Adipocyte (in vitro differentiated cells): ENCODE data around the gene GNAS.

ENCODE experiments used
- DNase-seq: peaks from one replicate; pipeline ENCODE4 v3.0.0-alpha.2; 2015; ENCODE audit warnings: low read depth
- H3K27me3 ChIP-seq: replicated peaks from 2 replicates; pipeline ENCODE4 v1.7.0; 2013; ENCODE audit warnings: mild to moderate bottlenecking, low read length, moderate library complexity; ENCODE audit not compliant: control insufficient read depth, insufficient read depth
- H3K36me3 ChIP-seq: 2 replicates; pipeline ENCODE4 v1.7.0; 2013; ENCODE audit warnings: low read length, mild to moderate bottlenecking, moderate library complexity; ENCODE audit not compliant: control insufficient read depth, insufficient read depth, severe bottlenecking
- H3K4me1 ChIP-seq: 2 replicates; pipeline ENCODE4 v1.7.0; 2013; ENCODE audit warnings: mild to moderate bottlenecking, low read length, moderate library complexity; ENCODE audit not compliant: control insufficient read depth, insufficient read depth
- H3K4me3 ChIP-seq: 2 replicates; pipeline ENCODE4 v1.7.0; 2013; ENCODE audit warnings: mild to moderate bottlenecking, low read length, moderate library complexity
- H3K9ac ChIP-seq: 2 replicates; pipeline ENCODE4 v1.7.0; 2013; ENCODE audit warnings: mild to moderate bottlenecking, low read length, moderate library complexity
- H3K9me3 ChIP-seq: 2 replicates; pipeline ENCODE4 v1.7.0; 2013; ENCODE audit warnings: mild to moderate bottlenecking, low read length, moderate library complexity; ENCODE audit not compliant: control insufficient read depth

The GNAS gene

GRCh38 chr20:58886546-58886945 is 34.0 kb downstream of the GNAS start:
- Histone ChIP-seq H3K4me3 (no peak overlapping the region), H3K4me1 (peaks cover 3% of the 10 kb centered on the region)

GRCh38 chr20:58888103-58888502 is 35.6 kb downstream of the GNAS start:
- peak overlapping the region; percentile 87 for H3K4me3 ChIP-seq
- peaks cover 3% of the 10 kb centered on the region for H3K4me1 ChIP-seq
- H3K36me3 ChIP-seq: no peaks in the 10 kb centered on the region
- no peak for DNase-seq
- peaks cover 10% of the 10 kb centered on the region for H3K9me3 ChIP-seq
- no peaks in the 10 kb centered on the region for H3K27me3 ChIP-seq
- H3K9ac ChIP-seq: peak overlapping the region; percentile 85

More at GRCh38 chr20:58886546-58886945, 34.0 kb downstream of the GNAS start:
- Histone ChIP-seq H3K9ac (no peak overlapping the region), H3K36me3 (no peaks in the 10 kb centered on the region), H3K9me3 (peaks cover 10% of the 10 kb centered on the region), H3K27me3 (no peaks in the 10 kb centered on the region)
- no peak for DNase-seq

DNA sequence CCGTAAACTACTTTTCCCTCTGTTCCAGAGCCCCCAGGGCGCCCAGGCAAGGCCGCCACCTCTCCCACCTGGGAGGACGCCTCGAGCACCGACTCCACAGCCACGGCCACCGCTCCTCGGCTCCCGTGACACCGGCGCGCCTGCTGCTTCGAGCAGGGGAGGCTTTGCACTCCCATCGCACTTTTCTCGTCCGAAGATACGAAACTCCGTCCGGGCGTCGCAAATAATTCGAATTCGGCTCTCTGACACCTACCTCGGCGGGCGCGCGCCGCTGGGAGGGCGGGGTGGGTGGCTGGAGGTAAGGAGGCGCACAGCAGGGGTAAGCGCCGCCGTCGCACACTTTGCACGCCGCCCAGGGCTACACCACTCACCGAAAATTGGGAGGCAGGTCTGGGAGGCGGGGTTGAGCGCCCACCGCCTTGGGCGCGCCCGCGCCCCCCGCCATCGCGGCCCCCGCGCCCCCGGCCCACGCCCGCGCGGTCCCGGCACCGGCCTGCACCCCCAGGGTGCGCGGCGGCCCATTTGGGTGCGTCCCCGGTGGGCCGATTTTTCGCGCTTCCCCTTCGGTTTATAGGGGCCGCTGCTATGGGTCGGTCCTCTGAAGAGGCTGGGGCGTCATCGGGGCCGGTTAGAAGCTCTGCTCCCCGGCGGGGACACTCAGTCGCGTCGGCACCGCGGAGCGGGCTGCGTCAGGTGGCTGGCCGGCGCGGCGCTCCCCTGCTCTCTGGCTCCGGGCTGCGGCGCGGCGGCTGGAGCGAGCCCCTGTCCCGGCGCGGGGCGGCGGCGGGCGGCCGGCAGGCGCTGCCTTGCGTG is 36.2 kb downstream of the GNAS start:
- peaks cover 9% of the 10 kb centered on the region for H3K4me1 ChIP-seq
- DNase-seq: peak; percentile 80
- peak overlapping the region; percentile 89 for H3K9ac ChIP-seq
- no peaks in the 10 kb centered on the region for H3K27me3 ChIP-seq
- no peaks in the 10 kb centered on the region for H3K36me3 ChIP-seq
- H3K4me3 ChIP-seq: peak overlapping the region; percentile 87
- peaks cover 10% of the 10 kb centered on the region for H3K9me3 ChIP-seq

GRCh38 chr20:58889334-58889760 is 36.8 kb downstream of the GNAS start:
- H3K4me1 ChIP-seq: peaks cover 15% of the 10 kb centered on the region
- peak overlapping the region; percentile 84 for H3K4me3 ChIP-seq
- no peaks in the 10 kb centered on the region for H3K27me3 ChIP-seq
- H3K9ac ChIP-seq: peak overlapping the region; percentile 89
- H3K36me3 ChIP-seq: no peaks in the 10 kb centered on the region
- no peak for DNase-seq
- peaks cover 10% of the 10 kb centered on the region for H3K9me3 ChIP-seq

- H3K27me3 ChIP-seq: no peaks in the 10 kb centered on the region
- no peaks in the 10 kb centered on the region for H3K36me3 ChIP-seq
- DNase-seq: peak; percentile 31
- H3K4me1 ChIP-seq: peaks cover 21% of the 10 kb centered on the region
- peaks cover 9% of the 10 kb centered on the region for H3K9me3 ChIP-seq
- peak overlapping the region; percentile 89 for H3K9ac ChIP-seq
- H3K4me3 ChIP-seq: peak overlapping the region; percentile 84
Observed at GRCh38 chr20:58889798-58890517, 37.4 kb downstream of the GNAS start.

GRCh38 chr20:58890518-58891085 is 38.1 kb downstream of the GNAS start:
- DNase-seq: peak; percentile 95
- peak overlapping the region; percentile 84 for H3K4me3 ChIP-seq
- H3K9ac ChIP-seq: peak overlapping the region; percentile 89
- peaks cover 27% of the 10 kb centered on the region for H3K4me1 ChIP-seq
- H3K36me3 ChIP-seq: no peaks in the 10 kb centered on the region
- H3K9me3 ChIP-seq: peaks cover 2% of the 10 kb centered on the region
- no peaks in the 10 kb centered on the region for H3K27me3 ChIP-seq

DNA sequence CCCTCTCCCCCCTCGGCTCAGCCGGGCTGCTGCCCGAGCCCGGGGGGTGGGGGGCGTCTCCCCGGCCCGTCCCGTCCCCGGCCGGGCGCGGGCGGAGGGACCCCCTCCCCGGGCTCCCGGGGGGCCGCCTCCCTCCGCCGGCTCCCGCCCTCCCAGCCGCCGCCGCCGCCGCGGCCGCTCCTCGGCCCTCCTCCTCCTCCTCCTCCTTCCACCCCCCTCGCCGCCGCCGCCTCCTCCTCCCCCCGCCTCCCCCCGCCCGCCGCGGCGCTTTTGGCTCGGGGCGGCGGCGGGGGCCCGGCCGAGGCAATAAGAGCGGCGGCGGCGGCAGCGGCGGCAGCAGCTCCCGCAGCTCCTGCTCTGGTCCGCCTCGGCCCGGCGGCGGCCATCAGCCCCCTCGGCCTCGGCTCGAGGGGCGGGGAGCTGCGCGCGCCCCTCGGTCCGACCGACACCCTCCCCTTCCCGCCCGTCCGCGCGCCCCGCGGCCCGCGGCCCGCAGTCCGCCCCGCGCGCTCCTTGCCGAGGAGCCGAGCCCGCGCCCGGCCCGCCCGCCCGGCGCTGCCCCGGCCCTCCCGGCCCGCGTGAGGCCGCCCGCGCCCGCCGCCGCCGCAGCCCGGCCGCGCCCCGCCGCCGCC is 38.7 kb downstream of the GNAS start:
- H3K36me3 ChIP-seq: peaks cover 1% of the 10 kb centered on the region
- peak; percentile 93 for DNase-seq
- H3K9me3 ChIP-seq: no peaks in the 10 kb centered on the region
- H3K9ac ChIP-seq: peak overlapping the region; percentile 89
- H3K27me3 ChIP-seq: no peaks in the 10 kb centered on the region
- peaks cover 33% of the 10 kb centered on the region for H3K4me1 ChIP-seq
- H3K4me3 ChIP-seq: peak overlapping the region; percentile 84

GRCh38 chr20:58891718-58892140 is 39.2 kb downstream of the GNAS start:
- Histone ChIP-seq H3K36me3 (peaks cover 5% of the 10 kb centered on the region), H3K27me3 (no peaks in the 10 kb centered on the region), H3K4me3 (peak overlapping the region; percentile 87), H3K9ac (peak overlapping the region; percentile 94), H3K4me1 (peaks cover 39% of the 10 kb centered on the region), H3K9me3 (no peaks in the 10 kb centered on the region)
- DNase-seq: no peak

- Histone ChIP-seq H3K9me3 (no peaks in the 10 kb centered on the region), H3K9ac (peak overlapping the region; percentile 94), H3K27me3 (no peaks in the 10 kb centered on the region), H3K36me3 (peaks cover 9% of the 10 kb centered on the region), H3K4me1 (peaks cover 44% of the 10 kb centered on the region), H3K4me3 (peak overlapping the region; percentile 87)
- peak; percentile 87 for DNase-seq
Observed at GRCh38 chr20:58892141-58892931, 39.8 kb downstream of the GNAS start.

GRCh38 chr20:58892932-58893224 is 40.4 kb downstream of the GNAS start:
- Histone ChIP-seq H3K9ac (peak overlapping the region; percentile 94), H3K36me3 (peaks cover 9% of the 10 kb centered on the region), H3K27me3 (no peaks in the 10 kb centered on the region), H3K4me3 (peak overlapping the region; percentile 87), H3K9me3 (no peaks in the 10 kb centered on the region), H3K4me1 (peaks cover 49% of the 10 kb centered on the region)
- DNase-seq: no peak
